ENCODE results near the gene AK8. TPM values are rescaled to one million over a fixed set of nuclear protein-coding genes. Genes with fewer than 3 reads are reported as not detected.

Gene AK8
- total RNA-seq, 1 donor from 2014 or later, result 0.25 TPM

DNA sequence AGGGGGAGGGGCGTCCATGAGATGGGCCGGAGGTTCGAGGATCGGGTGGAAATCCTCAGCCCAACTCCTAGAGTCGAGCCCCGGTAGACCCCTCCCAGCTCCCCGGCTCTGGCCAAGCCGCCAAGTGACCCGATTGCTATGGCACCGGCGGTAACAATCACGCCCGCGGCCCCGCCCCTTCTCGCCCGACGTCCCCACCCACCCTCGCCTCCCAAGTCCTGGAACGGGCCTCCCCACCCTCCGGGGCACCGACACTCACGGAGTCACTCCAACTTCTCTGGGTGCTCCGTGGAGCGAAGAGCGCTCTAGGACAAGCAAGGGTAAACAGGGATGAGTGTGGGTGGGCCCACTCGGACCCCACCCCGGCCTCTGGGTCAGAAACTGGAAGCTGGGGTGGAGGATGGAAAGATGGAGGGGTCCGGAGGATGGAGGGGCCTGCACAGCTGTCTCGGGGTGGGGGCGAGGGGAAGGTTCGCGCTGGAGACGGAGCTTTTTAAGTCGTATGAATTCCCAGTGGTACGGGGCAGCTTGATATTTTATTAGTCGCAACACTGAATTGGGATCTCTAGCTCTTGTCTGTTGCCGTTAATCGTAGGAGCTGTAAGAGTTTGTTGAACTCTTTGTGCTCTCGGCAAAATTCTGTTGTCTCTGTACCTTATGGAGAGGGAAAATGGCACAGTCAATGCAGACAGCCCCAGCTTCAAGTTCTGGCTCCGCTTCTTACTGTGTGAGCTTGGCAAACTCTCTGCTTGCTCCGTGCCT, 792 bp upstream of the AK8 start, which contains the start of gene SPACA9:
SPACA9 (plus strand) TSS at position 204 of the 762 bp plus-strand sequence. CDS start 5,050 bp downstream, outside the sequence.
- no peak for DNase-seq (ENCODE audit: extremely low spot score in 2 of 2)
- H3K27ac ChIP-seq, result peak within 1 kb of the TSS; percentile 91
- peak within 1 kb of the TSS; percentile 80 to 98 for H3K4me3 ChIP-seq
- H3K27me3 ChIP-seq, result no peaks in the 10 kb centered on the region
- TF ChIP-seq POLR2AphosphoS5 (IDR thresholded peaks at IDR 0.05; ENCODE audit: insufficient read depth in 1 of 2, low read depth in 1 of 2), result peak in 1 of 2 donors; percentile 63
- TF ChIP-seq, protein P1, sequence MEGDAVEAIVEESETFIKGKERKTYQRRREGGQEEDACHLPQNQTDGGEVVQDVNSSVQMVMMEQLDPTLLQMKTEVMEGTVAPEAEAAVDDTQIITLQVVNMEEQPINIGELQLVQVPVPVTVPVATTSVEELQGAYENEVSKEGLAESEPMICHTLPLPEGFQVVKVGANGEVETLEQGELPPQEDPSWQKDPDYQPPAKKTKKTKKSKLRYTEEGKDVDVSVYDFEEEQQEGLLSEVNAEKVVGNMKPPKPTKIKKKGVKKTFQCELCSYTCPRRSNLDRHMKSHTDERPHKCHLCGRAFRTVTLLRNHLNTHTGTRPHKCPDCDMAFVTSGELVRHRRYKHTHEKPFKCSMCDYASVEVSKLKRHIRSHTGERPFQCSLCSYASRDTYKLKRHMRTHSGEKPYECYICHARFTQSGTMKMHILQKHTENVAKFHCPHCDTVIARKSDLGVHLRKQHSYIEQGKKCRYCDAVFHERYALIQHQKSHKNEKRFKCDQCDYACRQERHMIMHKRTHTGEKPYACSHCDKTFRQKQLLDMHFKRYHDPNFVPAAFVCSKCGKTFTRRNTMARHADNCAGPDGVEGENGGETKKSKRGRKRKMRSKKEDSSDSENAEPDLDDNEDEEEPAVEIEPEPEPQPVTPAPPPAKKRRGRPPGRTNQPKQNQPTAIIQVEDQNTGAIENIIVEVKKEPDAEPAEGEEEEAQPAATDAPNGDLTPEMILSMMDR (IDR thresholded peaks at IDR 0.05), result no peak
- peaks cover 14% of the 10 kb centered on the region for H3K4me1 ChIP-seq
- H3K36me3 ChIP-seq, result no peaks in the 10 kb centered on the region
- no peaks in the 10 kb centered on the region for H3K9me3 ChIP-seq
- intact Hi-C loops (cut with DNase I), result loop anchor here (10.0 kb wide), 1 partner anchor 204 kb away; the partner anchor contains the start of gene GTF3C4

DNA sequence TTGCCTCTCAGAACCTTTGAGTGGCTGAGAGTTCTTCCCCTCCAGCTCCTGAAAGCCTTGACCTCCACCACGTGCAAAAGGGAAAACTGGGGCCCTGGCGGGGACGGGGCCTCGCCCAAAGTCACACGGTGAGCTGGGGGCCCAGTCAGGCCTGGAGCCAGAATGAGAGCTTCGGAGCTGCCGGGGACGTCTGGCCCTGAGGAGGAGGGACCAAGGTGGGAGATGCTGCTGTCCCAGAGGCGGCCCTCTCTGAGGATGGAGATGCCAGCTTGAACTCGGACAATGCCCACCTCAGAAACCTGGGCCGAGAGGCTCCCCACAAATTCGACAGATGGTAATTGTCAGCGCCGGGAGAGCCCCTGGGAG, 643 bp downstream of the AK8 start:
- no peaks in the 10 kb centered on the region for H3K9me3 ChIP-seq
- no peak for DNase-seq (ENCODE audit: extremely low spot score in 2 of 2)
- no peaks in the 10 kb centered on the region for H3K27me3 ChIP-seq
- intact Hi-C loops (cut with DNase I), result loop anchor here (10.0 kb wide), 1 partner anchor 203 kb away; the partner anchor contains the start of gene GTF3C4
- TF ChIP-seq POLR2A (IDR thresholded peaks at IDR 0.05) (no peak), POLR2AphosphoS5 (IDR thresholded peaks at IDR 0.05; ENCODE audit: insufficient read depth in 1 of 2, low read depth in 1 of 2) (no peak)
- TF ChIP-seq, protein P1 (IDR thresholded peaks at IDR 0.05), result no peak
- no peaks in the 10 kb centered on the region for H3K36me3 ChIP-seq
- H3K4me1 ChIP-seq, result peaks cover 14% of the 10 kb centered on the region
- H3K4me3 ChIP-seq, result peak overlapping the region; percentile 80 to 98
- no peak overlapping the region for H3K27ac ChIP-seq

GRCh38 chr9:132876849-132877248, 1.2 kb downstream of the AK8 start:
- intact Hi-C loops (cut with DNase I), result loop anchor here (10.0 kb wide), 1 partner anchor 202 kb away; the partner anchor contains the start of gene GTF3C4
- H3K4me1 ChIP-seq, result peaks cover 14% of the 10 kb centered on the region

DNA sequence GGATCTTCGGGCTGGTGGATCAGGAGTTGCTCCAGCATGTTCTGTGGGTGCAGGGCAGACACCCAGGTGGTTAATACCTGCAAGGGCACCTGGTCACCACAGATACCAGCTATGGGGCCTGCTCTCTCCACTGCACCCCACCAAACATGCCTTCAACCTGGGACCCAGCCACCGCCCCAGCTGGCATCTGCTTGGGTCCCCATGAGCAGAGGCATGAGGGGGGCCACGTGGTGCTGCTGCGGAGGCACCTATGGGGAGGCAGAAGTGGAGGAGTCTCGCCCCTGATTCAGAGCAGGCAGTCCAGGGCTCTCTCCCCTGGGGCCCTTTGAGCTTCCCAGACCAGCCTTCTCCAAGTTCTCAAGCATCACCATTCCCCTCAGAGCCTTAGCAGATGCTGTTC, 2.9 kb downstream of the AK8 start:
- no peaks in the 10 kb centered on the region for H3K9me3 ChIP-seq
- no peaks in the 10 kb centered on the region for H3K27me3 ChIP-seq
- H3K36me3 ChIP-seq, result no peaks in the 10 kb centered on the region
- peaks cover 14% of the 10 kb centered on the region for H3K4me1 ChIP-seq
- H3K27ac ChIP-seq, result no peak overlapping the region
- intact Hi-C loops (cut with DNase I), result loop anchor here (10.0 kb wide), 1 partner anchor 200 kb away; the partner anchor contains the start of gene GTF3C4
- TF ChIP-seq, protein P1 (IDR thresholded peaks at IDR 0.05), result no peak
- TF ChIP-seq POLR2AphosphoS5 (IDR thresholded peaks at IDR 0.05; ENCODE audit: insufficient read depth in 1 of 2, low read depth in 1 of 2) (no peak), POLR2A (IDR thresholded peaks at IDR 0.05) (no peak)
- DNase-seq (ENCODE audit: extremely low spot score in 2 of 2), result no peak
- no peak overlapping the region for H3K4me3 ChIP-seq

More at GRCh38 chr9:132876849-132877248, 1.2 kb downstream of the AK8 start:
- Histone ChIP-seq H3K27ac (no peak overlapping the region), H3K36me3 (no peaks in the 10 kb centered on the region), H3K4me3 (no peak overlapping the region), H3K27me3 (no peaks in the 10 kb centered on the region), H3K9me3 (no peaks in the 10 kb centered on the region)
- no peak for DNase-seq (ENCODE audit: extremely low spot score in 2 of 2)
- TF ChIP-seq POLR2AphosphoS5 (IDR thresholded peaks at IDR 0.05; ENCODE audit: insufficient read depth in 1 of 2, low read depth in 1 of 2) (no peak), POLR2A (IDR thresholded peaks at IDR 0.05) (no peak)
- TF ChIP-seq, protein P1 (IDR thresholded peaks at IDR 0.05), result no peak

DNA sequence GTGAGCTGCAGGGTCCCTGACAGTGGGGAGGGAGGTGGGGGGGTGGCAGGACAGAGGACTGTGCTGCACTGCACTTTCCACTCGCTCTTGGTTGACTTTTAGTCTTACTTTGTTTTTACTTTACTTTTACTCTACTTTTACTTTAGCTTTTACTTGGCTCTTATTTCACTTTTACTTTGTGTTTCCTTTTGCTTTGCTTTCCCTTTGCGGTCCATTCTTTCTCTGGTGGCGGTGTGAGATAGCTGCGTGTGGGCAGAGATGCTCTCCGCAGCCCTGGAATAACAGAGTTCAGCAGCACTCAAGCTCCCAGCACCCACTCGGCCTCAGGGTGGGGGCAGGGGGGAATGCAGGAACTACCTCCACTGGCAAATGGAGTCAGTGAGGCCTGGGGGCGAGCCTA, 4.7 kb downstream of the AK8 start:
- no peak for DNase-seq (ENCODE audit: extremely low spot score in 2 of 2)
- Histone ChIP-seq H3K27me3 (no peaks in the 10 kb centered on the region), H3K36me3 (no peaks in the 10 kb centered on the region), H3K4me1 (peaks cover 6% of the 10 kb centered on the region), H3K9me3 (no peaks in the 10 kb centered on the region), H3K4me3 (no peak overlapping the region), H3K27ac (no peak overlapping the region)
- TF ChIP-seq POLR2AphosphoS5 (IDR thresholded peaks at IDR 0.05; ENCODE audit: insufficient read depth in 1 of 2, low read depth in 1 of 2) (no peak), POLR2A (IDR thresholded peaks at IDR 0.05) (no peak)
- TF ChIP-seq, protein P1 (IDR thresholded peaks at IDR 0.05), result no peak
- intact Hi-C loops (cut with DNase I), result loop anchor here (10.0 kb wide), 1 partner anchor 199 kb away; the partner anchor contains the start of gene GTF3C4

Data from vagina (tissue), 2 donors.